8988T (cell line): ENCODE data around the gene ST14.

Experiments
- DNase-seq: peaks from one replicate; pipeline ENCODE4 v3.0.0; 2011

Gene ST14

GRCh38 chr11:130137999-130138398 lies 21.6 kb upstream of the ST14 start:
- no peak for DNase-seq

- DNase-seq = no peak
Observed at GRCh38 chr11:130139401-130139800, 20.2 kb upstream of the ST14 start.

GRCh38 chr11:130141561-130142341 lies 17.8 kb upstream of the ST14 start:
- no peak for DNase-seq

- DNase-seq = no peak
Observed at GRCh38 chr11:130144141-130144540, 15.4 kb upstream of the ST14 start.

GRCh38 chr11:130144861-130145281 lies 14.7 kb upstream of the ST14 start:
- no peak for DNase-seq

- no peak for DNase-seq
Observed at GRCh38 chr11:130145311-130145812, 14.2 kb upstream of the ST14 start.

- DNase-seq = peak; percentile 73
Observed at GRCh38 chr11:130145975-130146776, 13.4 kb upstream of the ST14 start.

- no peak for DNase-seq
Observed at GRCh38 chr11:130146796-130147195, 12.8 kb upstream of the ST14 start.

GRCh38 chr11:130148796-130149326 lies 10.7 kb upstream of the ST14 start:
- DNase-seq = no peak

- no peak for DNase-seq
Observed at GRCh38 chr11:130150790-130151189, 8.8 kb upstream of the ST14 start.

- no peak for DNase-seq
Observed at GRCh38 chr11:130151196-130151595, 8.4 kb upstream of the ST14 start.

GRCh38 chr11:130156108-130157022 lies 3.2 kb upstream of the ST14 start:
- DNase-seq = no peak

- no peak for DNase-seq
Observed at GRCh38 chr11:130157101-130157500, 2.5 kb upstream of the ST14 start.

- no peak for DNase-seq
Observed at GRCh38 chr11:130157840-130158239, 1.7 kb upstream of the ST14 start.

GRCh38 chr11:130159139-130159538 lies 443 bp upstream of the ST14 start:
- no peak for DNase-seq

GRCh38 chr11:130160498-130161155 lies 1.0 kb downstream of the ST14 start:
- DNase-seq = no peak

- DNase-seq = no peak
Observed at GRCh38 chr11:130161441-130162145, 2.0 kb downstream of the ST14 start.

- DNase-seq = no peak
Observed at GRCh38 chr11:130162733-130163132, 3.2 kb downstream of the ST14 start.

- no peak for DNase-seq
Observed at GRCh38 chr11:130163346-130164220, 4.0 kb downstream of the ST14 start.

GRCh38 chr11:130164221-130164570 lies 4.6 kb downstream of the ST14 start:
- DNase-seq = no peak
